ENCODE data around the gene CDC73. TPM values are rescaled to one million over a fixed set of nuclear protein-coding genes. Genes with fewer than 3 reads are reported as not detected.

CDC73 gene
- total RNA-seq, 1 donor from 2014 or later: 49.2 TPM

DNA sequence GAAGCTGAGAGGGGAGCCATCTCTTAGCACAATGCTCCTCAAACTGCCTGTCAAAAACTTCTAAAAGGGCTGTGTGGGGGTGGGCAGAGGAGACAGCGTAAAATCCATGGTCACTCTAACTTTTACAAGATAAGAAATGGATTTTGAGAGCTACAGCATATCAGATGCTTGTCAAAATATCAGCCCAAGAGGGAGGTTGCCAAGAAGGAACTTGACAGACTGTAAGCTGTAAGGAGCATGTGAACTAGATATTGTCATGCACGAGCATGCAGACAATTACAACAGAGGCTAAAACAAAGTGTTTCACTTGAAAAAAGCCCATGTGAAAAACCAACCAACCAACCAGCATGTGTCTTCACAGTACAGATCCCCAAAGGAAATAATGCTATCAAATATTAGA lies 171.9 kb downstream of the CDC73 start:
- no peak for DNase-seq (ENCODE audit: low spot score)
- Histone ChIP-seq H3K4me3 (no peak overlapping the region), H4K20me1 (ENCODE audit: low read depth) (no peaks in the 10 kb centered on the region), H3K79me2 (ENCODE audit: low read depth) (no peaks in the 10 kb centered on the region), H2AFZ (replicated peaks) (no peak overlapping the region), H3K27me3 (no peaks in the 10 kb centered on the region), H3F3A (ENCODE audit: low read depth) (no peaks in the 10 kb centered on the region), H3K4me1 (no peaks in the 10 kb centered on the region), H3K27ac (no peak overlapping the region), H3K4me2 (no peak overlapping the region), H3K36me3 (no peaks in the 10 kb centered on the region), H3K9me3 (ENCODE audit: low read depth) (no peaks in the 10 kb centered on the region), H3K9ac (no peak overlapping the region)
- H3K36me3 Mint-ChIP-seq: no peaks in the 10 kb centered on the region
- no peaks in the 10 kb centered on the region for H3K4me1 Mint-ChIP-seq
- TF ChIP-seq EZH2 (IDR thresholded peaks at IDR 0.05) (no peak), EZH2phosphoT487 (IDR thresholded peaks at IDR 0.05) (no peak)
- TF ChIP-seq, protein P1, sequence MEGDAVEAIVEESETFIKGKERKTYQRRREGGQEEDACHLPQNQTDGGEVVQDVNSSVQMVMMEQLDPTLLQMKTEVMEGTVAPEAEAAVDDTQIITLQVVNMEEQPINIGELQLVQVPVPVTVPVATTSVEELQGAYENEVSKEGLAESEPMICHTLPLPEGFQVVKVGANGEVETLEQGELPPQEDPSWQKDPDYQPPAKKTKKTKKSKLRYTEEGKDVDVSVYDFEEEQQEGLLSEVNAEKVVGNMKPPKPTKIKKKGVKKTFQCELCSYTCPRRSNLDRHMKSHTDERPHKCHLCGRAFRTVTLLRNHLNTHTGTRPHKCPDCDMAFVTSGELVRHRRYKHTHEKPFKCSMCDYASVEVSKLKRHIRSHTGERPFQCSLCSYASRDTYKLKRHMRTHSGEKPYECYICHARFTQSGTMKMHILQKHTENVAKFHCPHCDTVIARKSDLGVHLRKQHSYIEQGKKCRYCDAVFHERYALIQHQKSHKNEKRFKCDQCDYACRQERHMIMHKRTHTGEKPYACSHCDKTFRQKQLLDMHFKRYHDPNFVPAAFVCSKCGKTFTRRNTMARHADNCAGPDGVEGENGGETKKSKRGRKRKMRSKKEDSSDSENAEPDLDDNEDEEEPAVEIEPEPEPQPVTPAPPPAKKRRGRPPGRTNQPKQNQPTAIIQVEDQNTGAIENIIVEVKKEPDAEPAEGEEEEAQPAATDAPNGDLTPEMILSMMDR (IDR thresholded peaks at IDR 0.05): no peak
- no peak overlapping the region for H3K27ac Mint-ChIP-seq
- no peaks in the 10 kb centered on the region for H3K27me3 Mint-ChIP-seq (ENCODE audit: insufficient read depth, low read depth)
- H3K9me3 Mint-ChIP-seq: no peaks in the 10 kb centered on the region
- no peak overlapping the region for H3K4me3 Mint-ChIP-seq

DNA sequence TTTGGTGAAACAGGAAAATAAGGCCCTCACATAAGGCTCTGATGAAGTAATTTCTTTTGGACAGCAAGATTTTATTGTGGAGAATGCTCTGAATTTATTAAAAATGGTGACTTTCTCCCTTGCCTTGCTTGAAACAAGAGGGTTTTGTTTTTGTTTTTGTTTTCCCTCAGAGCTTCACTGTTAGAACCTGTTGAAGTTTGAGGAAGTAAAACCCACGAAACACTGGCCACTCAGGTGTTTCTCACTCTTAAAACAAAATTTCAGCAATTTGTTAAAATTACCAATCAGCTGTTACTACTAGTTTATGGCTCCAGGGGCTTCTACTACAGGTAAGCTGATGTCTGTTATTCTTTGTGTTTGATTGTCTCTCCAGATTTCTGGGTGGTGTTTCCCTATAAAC lies 177.2 kb downstream of the CDC73 start:
- no peaks in the 10 kb centered on the region for H3K9me3 Mint-ChIP-seq
- no peak overlapping the region for H3K27ac Mint-ChIP-seq
- H3K27me3 ChIP-seq: no peaks in the 10 kb centered on the region
- H3K79me2 ChIP-seq (ENCODE audit: low read depth): no peaks in the 10 kb centered on the region
- no peaks in the 10 kb centered on the region for H3K36me3 Mint-ChIP-seq
- H2AFZ ChIP-seq (replicated peaks): no peak overlapping the region
- no peaks in the 10 kb centered on the region for H4K20me1 ChIP-seq (ENCODE audit: low read depth)
- no peaks in the 10 kb centered on the region for H3K9me3 ChIP-seq (ENCODE audit: low read depth)
- no peak overlapping the region for H3K4me3 Mint-ChIP-seq
- H3K27me3 Mint-ChIP-seq (ENCODE audit: insufficient read depth, low read depth): no peaks in the 10 kb centered on the region
- no peak for DNase-seq (ENCODE audit: low spot score)
- H3K27ac ChIP-seq: no peak overlapping the region
- H3K4me1 Mint-ChIP-seq: no peaks in the 10 kb centered on the region
- no peak overlapping the region for H3K4me2 ChIP-seq
- TF ChIP-seq, protein P1 (IDR thresholded peaks at IDR 0.05): no peak
- TF ChIP-seq EZH2 (IDR thresholded peaks at IDR 0.05): no peak
- TF ChIP-seq EZH2phosphoT487 (IDR thresholded peaks at IDR 0.05): no peak
- H3K36me3 ChIP-seq: no peaks in the 10 kb centered on the region
- no peak overlapping the region for H3K4me3 ChIP-seq
- H3K9ac ChIP-seq: no peak overlapping the region
- no peaks in the 10 kb centered on the region for H3K4me1 ChIP-seq
- no peaks in the 10 kb centered on the region for H3F3A ChIP-seq (ENCODE audit: low read depth)

DNA sequence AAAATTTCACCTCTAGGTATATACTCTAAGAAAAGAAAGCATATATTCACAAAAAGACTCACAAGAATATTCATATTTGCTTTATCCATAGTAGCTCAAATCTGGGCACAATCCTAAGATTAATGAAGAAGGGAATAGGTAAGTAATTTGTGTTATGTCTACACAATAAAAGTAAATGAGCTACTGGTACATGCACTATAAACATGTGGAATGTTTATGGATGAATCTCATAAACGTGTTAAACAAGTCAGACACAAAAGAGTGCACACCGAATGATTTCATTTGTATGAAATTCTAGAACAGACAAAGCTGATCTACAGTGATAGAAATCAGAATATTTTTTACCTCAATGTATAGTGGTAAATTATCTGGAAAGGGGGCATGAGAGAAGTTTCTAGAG lies 179.9 kb downstream of the CDC73 start:
- Mint-ChIP-seq H3K4me3 (no peak overlapping the region), H3K36me3 (no peaks in the 10 kb centered on the region), H3K9me3 (no peaks in the 10 kb centered on the region), H3K27me3 (ENCODE audit: insufficient read depth, low read depth) (no peaks in the 10 kb centered on the region), H3K27ac (no peak overlapping the region), H3K4me1 (no peaks in the 10 kb centered on the region)
- Histone ChIP-seq H3K36me3 (no peaks in the 10 kb centered on the region), H3K79me2 (ENCODE audit: low read depth) (no peaks in the 10 kb centered on the region), H3F3A (ENCODE audit: low read depth) (no peaks in the 10 kb centered on the region), H3K4me2 (no peak overlapping the region), H3K9me3 (ENCODE audit: low read depth) (no peaks in the 10 kb centered on the region), H3K9ac (no peak overlapping the region), H3K4me3 (no peak overlapping the region), H3K27ac (no peak overlapping the region), H3K27me3 (no peaks in the 10 kb centered on the region), H2AFZ (replicated peaks) (no peak overlapping the region), H4K20me1 (ENCODE audit: low read depth) (no peaks in the 10 kb centered on the region), H3K4me1 (no peaks in the 10 kb centered on the region)
- TF ChIP-seq EZH2phosphoT487 (IDR thresholded peaks at IDR 0.05) (no peak), EZH2 (IDR thresholded peaks at IDR 0.05) (no peak)
- TF ChIP-seq, protein P1 (IDR thresholded peaks at IDR 0.05): no peak
- no peak for DNase-seq (ENCODE audit: low spot score)
